Nucleus accumbens (tissue), 56 donors: ENCODE data around the gene SCAMP4.

ENCODE experiments used
- DNase-seq, 56 donors: peaks; one replicate each; lab custom pipeline; 2025; lab: John Stamatoyannopoulos, UW

The SCAMP4 gene

DNA sequence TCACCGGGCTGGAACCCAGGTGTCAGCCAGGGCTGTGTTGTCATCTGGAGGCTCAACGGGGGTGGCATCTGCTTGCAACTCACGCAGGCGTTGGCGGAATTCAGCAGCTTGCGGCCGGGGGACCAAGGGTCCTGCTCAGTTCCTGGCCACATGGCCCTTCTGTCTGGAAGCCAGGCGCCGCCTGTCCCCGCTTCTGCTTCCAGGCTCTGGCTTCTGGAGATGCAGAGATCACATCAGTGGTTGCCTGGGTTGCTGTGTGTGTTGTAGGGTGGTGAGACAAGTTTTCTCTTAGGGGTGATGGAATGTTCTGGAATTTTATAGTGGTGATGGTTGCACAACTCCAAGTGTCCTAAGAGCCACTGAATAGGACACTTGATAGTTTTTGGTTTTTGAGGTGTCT, 5.0 kb downstream of the SCAMP4 start:
- DNase-seq: peak in 6 of 56 donors; percentile 8 to 31 (median 17)

DNA sequence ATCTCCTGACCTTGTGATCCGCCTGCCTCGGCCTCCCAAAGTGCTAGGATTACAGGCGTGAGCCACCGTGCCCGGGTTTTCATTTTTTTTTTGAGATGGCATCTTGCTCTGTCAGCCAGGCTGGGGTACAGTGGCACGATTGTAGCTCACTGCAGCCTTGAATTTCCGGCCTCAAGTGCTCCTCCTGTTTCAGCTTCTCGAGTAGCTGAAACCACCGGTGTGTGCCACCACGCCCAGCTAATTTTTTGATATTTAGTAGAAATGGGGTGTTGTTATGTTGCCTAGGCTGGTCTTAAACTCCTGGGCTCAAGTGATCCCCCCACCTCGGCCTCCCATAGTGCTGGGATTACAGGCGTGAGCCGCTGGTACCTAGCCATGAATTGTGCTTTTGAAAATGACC, 5.9 kb downstream of the SCAMP4 start:
- no peak for DNase-seq

DNA sequence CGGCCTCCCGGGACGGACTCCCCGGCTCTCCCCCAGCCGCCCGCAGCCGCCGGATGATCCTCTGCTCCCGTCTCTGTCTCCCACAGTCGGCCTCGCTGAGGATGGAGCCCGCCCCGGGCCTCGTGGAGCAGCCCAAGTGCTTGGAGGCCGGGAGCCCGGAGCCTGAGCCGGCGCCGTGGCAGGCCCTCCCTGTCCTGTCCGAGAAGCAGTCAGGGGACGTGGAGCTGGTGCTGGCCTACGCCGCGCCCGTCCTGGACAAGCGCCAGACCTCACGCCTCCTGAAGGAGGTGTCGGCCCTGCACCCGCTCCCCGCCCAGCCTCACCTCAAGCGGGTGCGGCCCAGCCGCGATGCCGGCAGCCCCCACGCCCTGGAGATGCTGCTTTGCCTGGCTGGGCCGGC, 6.8 kb downstream of the SCAMP4 start:
- no peak for DNase-seq

DNA sequence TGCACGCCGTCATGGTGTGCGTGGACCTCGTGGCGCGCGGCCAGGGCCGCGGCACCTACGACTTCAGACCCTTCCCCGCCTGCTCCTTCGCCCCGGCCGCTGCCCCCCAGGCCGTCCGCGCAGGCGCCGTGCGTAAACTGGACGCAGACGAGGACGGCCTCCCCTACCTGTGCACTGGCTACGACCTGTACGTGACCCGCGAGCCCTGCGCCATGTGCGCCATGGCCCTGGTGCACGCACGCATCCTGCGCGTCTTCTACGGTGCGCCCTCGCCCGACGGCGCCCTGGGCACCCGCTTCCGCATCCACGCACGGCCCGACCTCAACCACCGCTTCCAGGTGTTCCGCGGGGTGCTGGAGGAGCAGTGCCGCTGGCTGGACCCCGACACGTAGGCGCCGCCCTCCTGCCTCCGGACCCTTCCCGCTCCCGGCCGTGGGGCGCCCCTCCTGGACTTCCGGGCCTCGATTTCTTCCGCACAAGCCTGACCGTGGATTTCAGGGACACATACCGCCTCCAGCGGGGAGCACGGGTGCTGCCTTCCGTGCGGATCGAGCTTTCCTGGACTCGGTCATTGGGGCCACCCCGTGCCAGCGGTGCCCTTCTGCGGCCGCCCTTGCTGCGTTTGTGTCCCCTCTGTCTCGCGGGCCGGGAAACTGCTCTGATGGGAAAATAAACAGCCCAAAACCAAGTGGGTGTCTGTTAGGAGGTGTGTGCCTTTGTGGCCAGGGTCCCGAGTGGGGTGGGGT, 7.7 kb downstream of the SCAMP4 start:
- no peak for DNase-seq

DNA sequence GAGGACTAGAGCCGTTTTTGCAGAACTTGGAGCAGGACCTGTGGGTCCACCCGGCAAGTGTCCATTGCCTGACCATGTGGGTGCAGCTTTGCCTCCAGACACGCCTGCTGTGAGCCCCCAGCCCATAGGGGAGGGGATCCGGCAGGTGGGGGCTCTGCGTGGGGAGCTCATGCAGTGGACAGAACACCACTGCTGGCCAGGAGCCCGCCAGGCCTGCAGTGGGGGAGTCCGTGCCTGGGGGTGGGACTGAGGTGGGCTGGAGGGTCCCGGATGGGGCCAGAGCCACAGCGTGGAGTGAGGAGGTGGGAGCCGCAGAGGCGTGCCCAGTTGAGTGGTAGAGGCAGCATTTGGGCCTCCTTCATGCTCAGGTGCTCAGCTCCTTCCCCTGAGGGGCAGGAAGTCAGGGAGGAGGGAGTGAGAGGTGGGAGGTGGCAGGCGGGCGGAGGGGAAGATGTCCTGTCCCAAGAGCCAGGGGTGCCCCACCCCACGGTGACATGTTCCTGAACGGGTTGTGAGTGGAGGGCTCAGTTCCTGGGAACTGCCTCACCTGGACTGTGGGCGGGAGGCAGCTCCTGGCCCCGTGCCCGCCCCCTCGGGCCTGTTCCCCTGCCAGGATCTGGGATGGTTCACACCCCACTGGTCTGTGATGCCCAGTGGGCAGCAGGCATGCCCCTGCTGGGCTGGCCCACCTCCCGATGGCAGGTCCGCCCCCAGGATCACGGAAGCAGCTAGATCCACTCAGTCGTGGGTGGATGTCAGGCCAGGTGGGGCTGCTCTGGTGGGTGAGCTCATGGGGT, 8.8 kb downstream of the SCAMP4 start:
- DNase-seq: peak in 1 of 56 donors; percentile 12

DNA sequence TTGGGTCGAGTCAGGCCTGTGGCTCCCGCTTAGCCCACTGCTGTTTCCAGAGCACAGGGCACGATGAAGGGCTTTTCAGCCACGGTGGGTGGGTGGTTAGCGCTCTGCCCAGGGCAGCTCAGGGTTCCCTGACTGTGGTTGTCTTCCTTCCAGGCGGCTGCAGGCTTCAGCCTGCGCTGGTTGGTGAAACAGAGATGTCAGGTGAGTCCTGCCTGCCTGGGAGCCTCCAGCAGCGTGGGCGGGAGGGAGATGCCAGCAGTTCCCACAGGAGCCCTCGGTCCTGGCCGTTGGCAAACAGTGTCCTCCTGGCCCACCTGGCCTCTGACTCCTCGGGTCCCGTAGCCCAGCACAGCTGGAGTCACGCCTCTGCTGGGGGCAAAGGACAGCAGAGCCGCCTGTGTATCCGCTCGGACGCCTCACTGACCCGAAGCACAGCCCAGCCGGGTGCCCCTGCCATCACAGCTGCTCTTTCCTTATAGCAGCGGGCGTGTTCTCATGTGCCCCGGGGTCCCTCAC, 9.7 kb downstream of the SCAMP4 start:
- no peak for DNase-seq

DNA sequence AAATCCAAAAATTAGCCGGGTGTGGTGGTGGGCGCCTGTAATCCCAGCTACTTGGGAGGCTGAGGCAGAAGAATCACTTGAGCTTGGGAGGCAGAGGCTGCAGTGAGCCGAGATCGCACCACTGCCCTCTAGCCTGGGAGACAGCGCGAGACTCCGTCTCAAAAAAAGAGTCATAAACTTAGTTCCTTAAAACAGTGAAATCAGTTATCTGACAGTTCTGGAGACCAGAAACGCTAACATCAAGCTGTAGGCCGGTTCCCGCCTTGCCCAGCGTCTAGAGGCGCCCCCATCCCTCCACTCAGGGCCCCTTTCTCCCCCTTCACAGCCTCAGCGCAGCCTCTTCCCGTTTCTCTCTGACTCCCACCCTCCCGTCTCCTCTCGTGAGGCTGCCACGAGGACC, 11.9 kb downstream of the SCAMP4 start:
- no peak for DNase-seq

DNA sequence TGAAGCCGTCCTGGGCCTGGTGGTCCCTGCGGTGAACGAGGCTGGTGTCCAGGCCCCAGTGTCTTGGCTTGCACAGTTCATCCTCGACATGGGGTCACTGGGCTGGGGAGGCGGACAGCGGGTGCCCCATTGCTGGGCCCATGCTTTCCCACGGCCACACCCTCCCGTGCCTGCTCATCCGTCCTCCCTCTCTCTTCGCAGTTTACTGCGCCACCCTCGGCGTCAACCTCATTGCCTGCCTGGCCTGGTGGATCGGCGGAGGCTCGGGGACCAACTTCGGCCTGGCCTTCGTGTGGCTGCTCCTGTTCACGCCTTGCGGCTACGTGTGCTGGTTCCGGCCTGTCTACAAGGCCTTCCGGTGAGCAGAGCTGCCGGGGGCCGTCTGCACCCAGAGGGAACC, 12.7 kb downstream of the SCAMP4 start:
- DNase-seq: no peak

DNA sequence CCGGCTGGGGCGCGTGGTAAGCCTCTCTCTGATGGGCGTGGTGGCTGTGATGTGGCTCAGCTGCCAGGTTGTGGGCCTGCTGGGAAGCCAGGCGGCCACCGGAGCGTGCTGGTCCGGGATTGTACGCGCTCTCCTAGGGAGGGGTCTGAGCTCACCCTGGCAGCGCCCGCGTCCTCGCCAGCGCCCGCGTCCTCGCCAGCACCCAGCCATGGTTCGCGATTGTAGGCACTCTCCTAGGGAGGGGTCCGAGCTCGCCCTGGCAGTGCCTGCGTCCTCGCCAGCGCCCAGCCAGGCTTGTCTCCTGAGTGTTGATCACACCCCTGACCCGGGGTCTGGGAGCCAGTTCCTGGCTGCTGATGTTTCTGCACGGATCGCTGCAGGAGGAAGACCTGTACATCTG, 13.8 kb downstream of the SCAMP4 start:
- no peak for DNase-seq

DNA sequence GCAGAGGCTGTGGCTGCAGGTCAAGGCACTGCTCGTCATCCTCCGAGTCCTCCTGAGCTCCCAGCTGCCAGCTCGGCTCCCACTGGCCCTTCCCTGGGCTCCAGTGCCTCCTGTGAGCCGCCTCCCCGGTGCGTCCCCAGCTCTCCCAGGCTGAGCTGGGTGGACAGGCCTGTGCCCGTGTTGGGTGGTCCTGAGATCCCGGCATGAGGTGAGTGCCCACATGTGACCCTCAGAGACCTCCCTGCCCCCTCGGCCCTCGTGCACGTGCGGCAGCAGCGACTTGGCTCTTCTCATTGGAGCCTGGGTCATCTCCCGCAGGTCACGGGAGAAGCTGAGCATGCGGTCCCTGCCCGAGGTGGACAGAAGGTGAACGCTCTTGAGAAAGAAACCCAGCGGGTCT, 15.4 kb downstream of the SCAMP4 start:
- DNase-seq: no peak

DNA sequence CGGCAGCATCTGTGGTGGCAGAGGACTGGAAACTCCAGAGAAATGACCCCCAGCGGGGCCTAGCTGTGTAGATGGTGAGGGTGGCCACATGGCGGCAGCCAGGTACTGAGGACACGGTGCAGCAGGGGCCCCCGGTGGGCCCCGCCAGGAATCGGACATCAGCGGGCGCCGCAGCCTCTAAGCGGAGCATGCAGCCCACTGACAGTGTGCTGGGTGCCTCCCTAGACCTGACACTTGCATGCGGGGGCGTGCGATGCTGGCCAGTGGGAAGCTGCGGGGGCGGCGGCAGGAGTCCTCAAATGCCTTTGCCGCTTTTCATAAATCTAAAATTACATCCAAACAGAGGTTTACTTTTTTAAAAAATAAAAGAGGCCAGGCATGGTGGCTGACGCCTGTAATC, 16.1 kb downstream of the SCAMP4 start:
- no peak for DNase-seq

DNA sequence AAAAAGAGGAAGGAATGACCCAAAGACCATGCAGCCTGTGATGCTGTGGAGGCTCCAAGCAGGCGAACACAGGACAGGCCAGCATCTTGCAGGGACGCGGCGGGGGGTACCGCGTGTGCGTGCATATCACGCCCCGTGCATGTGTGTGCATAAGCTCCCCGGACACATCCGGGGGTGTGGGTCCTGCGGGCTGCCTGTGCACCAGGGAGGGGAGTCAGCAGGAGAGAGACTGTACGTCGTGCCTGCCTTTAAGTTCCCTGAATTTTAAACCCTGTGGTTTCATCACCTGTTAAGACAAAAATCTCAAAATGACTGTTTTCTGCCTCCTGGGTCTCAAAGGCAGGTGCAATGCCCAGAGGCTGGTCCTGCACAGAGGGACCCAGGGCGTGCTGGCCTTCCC, 16.6 kb downstream of the SCAMP4 start:
- no peak for DNase-seq

DNA sequence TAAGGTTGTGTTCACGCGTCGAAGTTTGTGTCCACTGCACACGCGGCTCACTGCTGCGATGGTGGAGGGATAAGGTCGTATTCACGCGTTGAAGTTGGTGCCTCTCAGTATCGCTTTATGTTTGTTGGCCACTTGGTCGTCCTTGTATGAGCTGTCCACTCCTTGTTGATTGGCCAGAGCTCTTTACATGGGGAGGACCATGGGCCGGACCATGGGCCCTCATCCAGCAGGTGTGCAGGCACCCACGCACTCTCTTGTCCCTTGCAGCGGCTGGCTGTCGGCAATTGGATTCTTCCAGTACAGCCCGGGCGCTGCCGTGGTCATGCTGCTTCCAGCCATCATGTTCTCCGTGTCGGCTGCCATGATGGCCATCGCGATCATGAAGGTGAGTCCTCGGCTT, 17.6 kb downstream of the SCAMP4 start:
- DNase-seq: no peak

DNA sequence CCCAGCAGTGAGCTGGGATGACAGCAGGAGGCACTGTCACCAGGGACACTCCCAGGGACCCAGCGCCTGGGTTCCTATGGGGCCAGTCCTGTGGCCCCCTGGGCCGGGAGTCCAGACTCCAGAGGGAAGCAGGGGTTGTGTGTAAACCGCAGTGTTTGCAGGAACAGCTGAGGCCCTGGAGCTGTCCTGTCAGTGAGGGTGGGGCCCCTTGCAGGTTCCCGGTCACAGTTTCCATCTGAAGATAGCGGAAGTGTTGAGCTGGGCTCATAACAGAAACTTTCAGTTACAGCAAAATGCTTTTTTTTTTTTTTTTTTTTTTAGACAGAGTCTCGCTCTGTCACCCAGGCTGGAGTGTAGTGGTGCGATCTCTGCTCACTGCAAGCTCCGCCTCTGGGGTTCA, 18.1 kb downstream of the SCAMP4 start:
- no peak for DNase-seq

DNA sequence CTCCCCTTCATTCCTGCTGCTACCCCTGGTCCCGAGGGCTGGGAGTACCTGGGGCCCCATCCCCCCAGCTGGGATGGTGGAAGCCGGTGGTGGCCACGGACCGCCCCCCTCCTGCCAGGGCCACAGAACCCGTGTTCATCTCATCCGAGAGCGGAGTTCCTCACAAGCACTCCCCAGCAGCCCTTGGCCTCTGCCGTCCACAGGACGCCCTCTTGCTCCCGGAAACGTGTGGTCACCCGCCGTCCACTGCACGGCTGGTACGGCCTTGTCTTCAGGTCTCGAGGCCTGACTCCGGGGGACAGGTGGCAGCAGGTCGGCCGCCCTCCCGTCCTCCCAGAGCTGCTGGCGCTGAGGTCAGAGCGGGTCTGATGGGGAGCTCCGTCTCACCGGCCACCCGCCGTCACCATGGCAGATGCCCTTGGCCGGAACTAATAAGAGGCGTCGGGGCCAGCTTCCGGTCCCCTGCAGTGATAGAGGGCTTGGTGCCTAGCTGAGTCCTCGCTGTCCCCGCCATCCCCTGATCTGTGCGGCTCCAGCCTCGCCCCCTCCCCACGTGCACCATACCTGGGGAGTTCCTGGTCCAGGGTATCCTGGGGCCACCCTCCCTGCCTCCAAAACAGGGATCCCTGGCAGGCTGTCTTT, 19.2 kb downstream of the SCAMP4 start:
- DNase-seq: no peak

DNA sequence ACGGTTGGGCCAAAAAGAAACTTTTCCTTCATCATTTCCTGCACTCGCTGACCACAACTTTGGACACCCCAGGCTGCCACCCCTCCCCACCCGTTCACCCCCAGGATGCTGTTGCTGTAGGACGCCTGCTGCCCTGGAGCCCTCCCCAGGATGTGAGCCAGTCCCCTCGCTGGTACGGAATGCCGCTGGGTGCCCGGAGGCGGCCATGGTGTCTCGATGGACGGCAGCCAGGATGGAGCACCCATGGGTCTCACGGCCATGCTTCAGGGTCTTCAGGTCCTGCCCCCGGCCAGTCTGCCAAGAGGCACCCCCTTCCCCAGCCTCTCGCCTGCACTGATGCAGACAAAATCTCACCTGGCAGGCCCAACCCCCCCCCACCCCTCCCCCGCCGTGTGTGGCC, 20.3 kb downstream of the SCAMP4 start:
- no peak for DNase-seq

DNA sequence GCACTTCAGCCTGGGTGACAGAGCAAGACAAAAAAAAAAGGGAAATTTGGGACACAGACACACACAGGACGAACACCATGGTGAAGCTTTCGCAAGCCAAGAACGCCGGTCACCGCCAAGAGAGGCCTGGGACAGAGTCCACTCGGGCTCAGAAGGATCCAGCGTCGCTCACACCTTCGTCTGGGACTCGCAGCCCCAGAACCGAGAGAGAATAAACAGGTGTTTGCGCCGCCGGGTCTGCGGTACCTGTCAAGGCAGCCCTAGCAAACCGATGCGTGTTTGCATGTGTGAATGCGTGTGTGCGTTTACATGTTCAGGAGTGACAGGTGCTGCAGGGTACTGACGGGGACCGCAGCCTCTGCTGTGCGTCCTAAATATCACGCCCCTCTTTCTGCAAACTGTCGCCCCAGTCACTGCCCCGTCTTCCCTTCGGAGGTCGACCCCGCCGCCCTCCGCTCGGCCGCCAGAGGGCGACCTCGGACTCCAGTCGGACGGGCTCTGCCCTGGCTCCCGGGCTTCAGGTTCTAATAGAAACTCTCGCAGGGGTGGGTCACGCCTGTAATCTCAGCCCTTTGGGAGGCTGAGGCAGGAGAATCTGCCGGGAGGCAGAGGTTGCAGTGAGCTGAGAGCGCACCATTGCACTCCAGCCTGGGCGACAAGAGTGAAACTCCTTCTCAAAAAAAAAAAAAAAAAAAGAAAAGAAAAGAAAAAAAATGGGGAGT, 24.0 kb downstream of the SCAMP4 start:
- peak in 48 of 56 donors; percentile 10 to 83 (median 42) for DNase-seq

DNA sequence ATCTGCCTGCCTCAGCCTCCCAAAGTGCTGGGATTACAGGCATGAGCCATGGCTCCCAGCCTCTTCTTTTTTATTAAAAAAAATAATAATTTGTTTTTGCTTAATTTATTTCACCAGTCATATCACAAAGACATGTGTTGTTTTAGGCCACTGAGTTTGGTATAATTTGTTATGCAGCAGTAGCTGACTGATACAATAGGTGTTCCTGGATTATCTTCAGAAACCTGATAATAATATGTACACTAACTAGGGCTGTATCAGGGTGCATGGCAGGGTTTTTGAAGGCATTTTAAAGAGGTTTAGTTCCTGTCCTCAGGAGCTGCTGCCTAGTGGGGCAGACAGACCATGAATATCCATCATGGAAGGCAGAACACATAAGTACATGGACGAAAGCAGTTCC, 26.2 kb downstream of the SCAMP4 start:
- no peak for DNase-seq

DNA sequence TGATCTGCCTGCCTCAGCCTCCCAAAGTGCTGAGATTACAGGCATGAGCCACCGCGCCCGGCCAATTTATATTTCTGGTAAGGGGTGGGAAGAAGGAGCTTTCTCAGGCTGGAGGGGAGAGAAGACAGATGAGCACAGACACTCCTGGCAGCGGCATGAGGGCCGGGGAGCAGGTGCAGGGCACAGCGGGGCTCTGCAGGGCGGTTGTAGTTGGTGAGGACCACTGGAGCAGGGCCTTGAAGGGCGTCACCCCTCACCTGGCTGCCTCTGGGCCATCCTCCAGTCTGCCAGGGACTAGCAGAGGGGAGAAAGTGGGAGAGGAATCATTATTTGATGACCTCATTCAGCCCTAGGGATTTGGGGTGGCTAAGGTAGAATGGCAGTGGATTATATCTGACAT, 27.2 kb downstream of the SCAMP4 start:
- no peak for DNase-seq

DNA sequence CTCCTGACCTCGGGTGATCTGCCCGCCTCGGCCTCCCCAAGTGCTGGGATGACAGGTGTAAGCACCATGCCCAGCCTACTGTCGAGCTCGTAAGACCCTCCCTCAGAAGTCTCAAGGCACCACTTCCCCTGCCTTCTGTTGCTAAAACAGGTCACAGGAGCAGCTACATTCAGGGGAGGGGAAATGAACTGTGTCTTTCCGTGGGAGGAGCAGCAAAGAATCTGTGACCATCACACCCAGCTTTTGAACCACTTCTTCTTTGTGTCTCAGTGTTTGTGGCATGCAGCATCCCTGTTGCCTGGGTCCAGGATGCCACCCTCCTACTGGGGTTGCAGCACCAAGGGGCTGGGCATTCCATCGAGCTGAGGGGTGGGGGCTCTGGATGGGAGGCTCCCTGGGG, 28.0 kb downstream of the SCAMP4 start:
- DNase-seq: no peak

DNA sequence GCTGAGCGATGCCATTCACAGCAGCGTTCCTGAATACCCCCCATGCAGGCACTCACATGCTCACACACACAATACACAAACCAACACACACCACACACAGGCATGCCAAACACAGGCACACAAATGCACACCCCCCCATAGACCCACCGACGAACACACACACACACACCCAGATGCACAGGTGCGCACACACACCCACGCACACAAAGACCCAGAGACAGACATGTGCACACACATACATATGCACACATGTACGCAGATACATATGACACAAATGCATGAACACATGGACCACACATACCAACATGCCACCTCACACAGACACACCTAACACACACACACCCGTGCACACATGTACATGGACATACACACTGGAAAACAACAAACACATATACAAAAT, 28.7 kb downstream of the SCAMP4 start:
- DNase-seq: no peak
